Peyer's patch (tissue), 4 donors: ENCODE data around the gene NAT8L.

Experiments
- CTCF ChIP-seq, 6 experiments: fragments of 450-650 bp in 4 of 6; fragments of 200-600 bp in 2 of 6; sonication (generic) in 1 of 6; IDR thresholded peaks; one replicate each; pipeline ENCODE4 v1.5.1; 2017 to 2019; ENCODE audit warnings: antibody characterized with exemption in 6 of 6, mild to moderate bottlenecking in 3 of 6, moderate library complexity in 1 of 6
- POLR2A ChIP-seq, 2 donors: fragments of 450-650 bp; IDR thresholded peaks; one replicate each; pipeline ENCODE4 v1.5.1; 2017; ENCODE audit warnings: antibody characterized with exemption in 2 of 2, mild to moderate bottlenecking in 2 of 2, moderate library complexity in 2 of 2

GRCh38 chr4:2075171-2075986 lies 16.3 kb downstream of the NAT8L start:
- no peak for TF ChIP-seq CTCF (IDR thresholded peaks at IDR 0.05)
- no peak for TF ChIP-seq POLR2A (IDR thresholded peaks at IDR 0.05)
